GM18505 (cell line): Measurements from ENCODE around the gene RXYLT1.

Experiments used
- ATAC-seq: cut with Tn5 transposase; IDR thresholded peaks from one replicate; pipeline ENCODE4 v1.9.1; 2021; ENCODE audit not compliant: unreplicated experiment
- POLR2A ChIP-seq: IDR thresholded peaks from 4 replicates; pipeline ENCODE4 v1.6.1; 2011; ENCODE audit warnings: borderline replicate concordance; ENCODE audit not compliant: insufficient read depth, insufficient read length; ENCODE audit errors: extremely low read depth

RXYLT1 gene

GRCh38 chr12:63844391-63845341 is 65.0 kb downstream of the RXYLT1 start, which contains the start of gene SRGAP1:
TSS of gene SRGAP1 (plus strand) at chr12:63844700. CDS start at chr12:63844817, 117 bp downstream.
- ATAC-seq: no peak
- TF ChIP-seq POLR2A: no peak

GRCh38 chr12:63845726-63846125 is 66.0 kb downstream of the RXYLT1 start:
- ATAC-seq: no peak
- TF ChIP-seq POLR2A: no peak

- no peak for ATAC-seq
Measured at GRCh38 chr12:63846238-63846967, 66.7 kb downstream of the RXYLT1 start.

GRCh38 chr12:63848450-63848849 is 68.7 kb downstream of the RXYLT1 start:
- TF ChIP-seq POLR2A: no peak
- ATAC-seq: no peak

More at GRCh38 chr12:63846238-63846967, 66.7 kb downstream of the RXYLT1 start:
- TF ChIP-seq POLR2A: no peak

GRCh38 chr12:63849106-63849620 is 69.5 kb downstream of the RXYLT1 start:
- no peak for ATAC-seq
- TF ChIP-seq POLR2A: no peak

GRCh38 chr12:63849641-63850040 is 69.9 kb downstream of the RXYLT1 start:
- no peak for ATAC-seq
- no peak for TF ChIP-seq POLR2A

GRCh38 chr12:63853978-63854377 is 74.3 kb downstream of the RXYLT1 start:
- no peak for TF ChIP-seq POLR2A
- ATAC-seq: no peak

- ATAC-seq: no peak
- no peak for TF ChIP-seq POLR2A
Measured at GRCh38 chr12:63855299-63855698, 75.6 kb downstream of the RXYLT1 start.

- no peak for TF ChIP-seq POLR2A
- ATAC-seq: no peak
Measured at GRCh38 chr12:63857771-63858670, 78.3 kb downstream of the RXYLT1 start.
